GM12878 (cell line): Measurements from ENCODE around the gene POLN. TPM values are rescaled to one million over a fixed set of nuclear protein-coding genes. Genes with fewer than 3 reads are reported as not detected.

Source experiments
- ATAC-seq: fragments of 200-7000 bp; cut with Tn5 transposase; 3 replicates; pipeline ENCODE4 v1.9.1; 2020; ENCODE audit warnings: mild to moderate bottlenecking, moderate library complexity
- BruUV-seq: library from RNA; stranded (reverse); fragments of 400-500 nt; replicated peaks from 2 replicates; lab custom pipeline; 2021; lab: Mats Ljungman, UMichigan
- CTCF ChIA-PET: fragments of 300-600 bp; sonication (Branson Sonifier 250); formaldehyde crosslinking; extraction: SDS; loops from one replicate; lab custom pipeline; 2021; ENCODE audit warnings: inconsistent platforms; lab: Yijun Ruan, JAX
- POLR2A ChIA-PET: fragments of 350-600 bp; formaldehyde crosslinking; extraction: SDS; loops from one replicate; lab custom pipeline; 2021; ENCODE audit warnings: inconsistent platforms; lab: Charles Lee
- RAD21 ChIA-PET: fragments of 300-600 bp; sonication (Branson Sonifier 250); formaldehyde crosslinking; loops from one replicate; lab custom pipeline; 2023; ENCODE audit warnings: antibody characterized with exemption; ENCODE audit not compliant: unreplicated experiment; lab: Charles Lee
- SMC1A ChIA-PET: fragments of 300-600 bp; sonication (Branson Sonifier 250); formaldehyde crosslinking; loops from one replicate; lab custom pipeline; 2023; ENCODE audit not compliant: unreplicated experiment, uncharacterized antibody; lab: Charles Lee
- DNase-seq: peaks from one replicate; pipeline ENCODE4 v3.0.0-alpha.2; 2011; ENCODE audit warnings: low read depth, low spot score
- FAIRE-seq: peaks from 3 replicates; lab custom pipeline; 2011; peaks lifted over from hg19 to GRCh38; lab: Jason Lieb, UNC
- H2AFZ ChIP-seq: 2 replicates; pipeline ENCODE4 v1.6.0; 2011; ENCODE audit warnings: low read depth, low read length, control low read depth; ENCODE audit not compliant: control insufficient read depth
- H3K27ac ChIP-seq: 2 replicates; pipeline ENCODE4 v1.5.1; 2011; ENCODE audit warnings: control low read depth; ENCODE audit not compliant: control insufficient read depth, insufficient read depth
- H3K27me3 ChIP-seq, 2 experiments: replicated peaks in 1 of 2; 2 replicates each; pipeline versions ENCODE4 v1.6.0 to v1.6.1; 2011; ENCODE audit warnings: low read length in 1 of 2; ENCODE audit not compliant: control insufficient read depth in 2 of 2, insufficient read depth in 2 of 2
- H3K36me3 ChIP-seq, 2 experiments: 2 replicates each; pipeline ENCODE4 v1.5.1; 2011; ENCODE audit warnings: low read length in 1 of 2; ENCODE audit not compliant: control insufficient read depth in 2 of 2, insufficient read depth in 2 of 2
- H3K4me1 ChIP-seq: 2 replicates; pipeline ENCODE4 v1.6.1; 2011; ENCODE audit warnings: mild to moderate bottlenecking, low read length, moderate library complexity, mixed read lengths; ENCODE audit not compliant: control insufficient read depth, insufficient read depth
- H3K4me2 ChIP-seq: 2 replicates; pipeline ENCODE4 v1.6.0; 2011; ENCODE audit warnings: control low read depth; ENCODE audit not compliant: control insufficient read depth, insufficient read depth
- H3K4me3 ChIP-seq: fragments of 200-600 bp; sonication (generic); 2 replicates; pipeline ENCODE4 v1.5.1; 2016
- H3K79me2 ChIP-seq: 2 replicates; pipeline ENCODE4 v1.6.0; 2011; ENCODE audit warnings: low read length; ENCODE audit not compliant: control insufficient read depth, insufficient read depth
- H3K9ac ChIP-seq: 2 replicates; pipeline ENCODE4 v1.8.0; 2011; ENCODE audit warnings: low read length, control low read depth, mixed read lengths; ENCODE audit not compliant: control insufficient read depth, insufficient read depth
- H3K9me3 ChIP-seq: replicated peaks from 3 replicates; pipeline ENCODE4 v1.5.1; 2011; ENCODE audit warnings: mild to moderate bottlenecking, low read length; ENCODE audit not compliant: control insufficient read depth, insufficient read depth
- H4K20me1 ChIP-seq: 2 replicates; pipeline ENCODE4 v1.6.0; 2011; ENCODE audit not compliant: control insufficient read depth, insufficient read depth
- CHD1 ChIP-seq: IDR thresholded peaks from 2 replicates; pipeline ENCODE4 v1.6.1; 2012; ENCODE audit warnings: low read depth, low read length, improper control_type of control experiment
- CREB1 ChIP-seq: IDR thresholded peaks from 2 replicates; pipeline ENCODE4 v1.6.1; 2012; ENCODE audit warnings: low read depth, mild to moderate bottlenecking, inconsistent platforms
- FOXK2 ChIP-seq: fragments of 450-650 bp; IDR thresholded peaks from 2 replicates; pipeline ENCODE4 v1.6.1; 2017; ENCODE audit warnings: mild to moderate bottlenecking, moderate library complexity
- HCFC1 ChIP-seq: fragments of 150-350 bp; IDR thresholded peaks from 2 replicates; pipeline ENCODE4 v1.6.1; 2014; ENCODE audit warnings: low read length
- NR2F1 ChIP-seq: fragments of 450-650 bp; conservative IDR thresholded peaks from 2 replicates; pipeline ENCODE4 v1.6.1; 2017; ENCODE audit warnings: mild to moderate bottlenecking
- RAD51 ChIP-seq: fragments of 450-650 bp; IDR thresholded peaks from 2 replicates; pipeline ENCODE4 v1.6.1; 2016; ENCODE audit warnings: moderate library complexity, mild to moderate bottlenecking, inconsistent platforms
- RELA ChIP-seq: fragments of 450-650 bp; IDR thresholded peaks from 2 replicates; pipeline ENCODE4 v1.8.0; 2014; ENCODE audit warnings: borderline replicate concordance; ENCODE audit not compliant: partially characterized antibody
- SMARCA5 ChIP-seq: fragments of 450-650 bp; IDR thresholded peaks from 2 replicates; pipeline ENCODE4 v1.6.1; 2017; ENCODE audit warnings: mild to moderate bottlenecking
- TBL1XR1 ChIP-seq: IDR thresholded peaks from 2 replicates; pipeline ENCODE4 v1.6.1; 2012; ENCODE audit warnings: low read depth, low read length, improper control_type of control experiment
- USF1 ChIP-seq: IDR thresholded peaks from 2 replicates; pipeline ENCODE4 v1.6.1; 2011; ENCODE audit warnings: borderline replicate concordance, low read depth, mild to moderate bottlenecking, moderate library complexity, mixed read lengths, low read length; ENCODE audit not compliant: insufficient read depth; ENCODE audit errors: extremely low read length
- ZNF207 ChIP-seq: fragments of 450-650 bp; IDR thresholded peaks from 2 replicates; pipeline ENCODE4 v1.6.1; 2014; ENCODE audit warnings: antibody characterized with exemption, mild to moderate bottlenecking, borderline replicate concordance
- ZNF622 ChIP-seq: fragments of 450-650 bp; IDR thresholded peaks from 2 replicates; pipeline ENCODE4 v1.6.1; 2017; ENCODE audit warnings: mild to moderate bottlenecking, inconsistent platforms
- WGBS: methylation state at CpG from one replicate; pipeline ENCODE4 v1.1.6; 2016; ENCODE audit warnings: low lambda C conversion rate; ENCODE audit not compliant: insufficient replicate concordance, insufficient coverage; ENCODE audit errors: missing lambda C conversion rate; 5-methylcytosine and 5-hydroxymethylcytosine counted together
- in situ Hi-C: fragments of 300-500 bp; cut with MboI; formaldehyde crosslinking; loops from 9 replicates; pipeline ENCODE4 v1.14.3; 2018; ENCODE audit warnings: mixed read lengths
- intact Hi-C: fragments of 100-400 bp; cut with micrococcal nuclease; formaldehyde crosslinking; loops from one replicate; pipeline ENCODE4 v1.14.2; 2022; ENCODE audit not compliant: unreplicated experiment
- polyA plus RNA-seq, 11 experiments: library from polyadenylated mRNA; depleted of rRNA in 4 of 11; unstranded in 6 of 11; stranded (reverse) in 5 of 11; fragments of >200 nt; fragmentation: Nextera tagmentation in 4 of 11; fragmentation: Illumina TruSeq in 1 of 11; extraction: Ambion mirVana in 4 of 11; extraction: Trizol in 1 of 11; gene quantifications; 1 replicate in 1 of 11; 2 replicates in 10 of 11; pipeline versions ENCODE4 v1.2.1 to v1.2.3, GENCODE V29; 2011 to 2016; ENCODE audit warnings: inconsistent platforms in 2 of 11, missing spikeins in 2 of 11, low read depth in 1 of 11
- total RNA-seq, 4 experiments: library from RNA; depleted of rRNA in 3 of 4; stranded (reverse); fragments of >200 nt in 3 of 4; fragmentation: Illumina TruSeq in 1 of 4; extraction: Trizol in 1 of 4; gene quantifications; 2 replicates each; pipeline versions ENCODE4 v1.2.1 to v1.2.3, GENCODE V29; 2013 to 2021

POLN gene
- total and polyA plus RNA-seq, 10 of the 15 experiments (the other 5 are each of a cell fraction or from before 2014, with no cell fraction given) = 0.09 to 2.0 (median 0.95) TPM; not detected in 1

- in situ Hi-C loops = no loop called here
- Histone ChIP-seq H3K9me3 (no peaks in the 10 kb centered on the region), H3K4me3 (no peak overlapping the region), H3K27me3 (no peaks in the 10 kb centered on the region), H4K20me1 (no peaks in the 10 kb centered on the region), H2AFZ (no peak overlapping the region), H3K4me1 (no peaks in the 10 kb centered on the region), H3K4me2 (no peak overlapping the region), H3K27ac (no peak overlapping the region), H3K79me2 (no peaks in the 10 kb centered on the region), H3K9ac (no peak overlapping the region), H3K36me3 (no peaks in the 10 kb centered on the region)
- intact Hi-C loops = loop anchor here (5.0 to 10.0 kb wide), 2 partner anchors 176 to 258 kb away; partner anchors contain the start of gene NELFA
- ChIA-PET POLR2A (no interaction called here), CTCF (no interaction called here), RAD21 (no interaction called here), SMC1A (interaction anchor here (0.8 kb wide), 1 partner anchor 8 kb away, joined by 3 read pairs; no protein-coding TSS in a partner anchor)
- TF ChIP-seq ZNF622 = no peak
- no peak for TF ChIP-seq TBL1XR1
- TF ChIP-seq HCFC1 = no peak
- no peak for TF ChIP-seq USF1
- TF ChIP-seq NR2F1 = no peak
- no peak for TF ChIP-seq FOXK2
- no peak for TF ChIP-seq RELA
- no peak for TF ChIP-seq SMARCA5
- TF ChIP-seq ZNF207 = no peak
- no peak for TF ChIP-seq CREB1
- no peak for TF ChIP-seq CHD1
- no peak for TF ChIP-seq RAD51
- no peak for FAIRE-seq
- WGBS = 100% methylated on average over 2 of the region's 2 CpGs
- no TSS peak for BruUV-seq
- ATAC-seq = no peak
- no peak for DNase-seq
These were observed 61.5 kb downstream of the POLN start for GRCh38 chr4:2180410-2180809.
